Gastroesophageal sphincter (tissue), 3 donors: ENCODE results near the gene MPZL3.

Experiments used
- CTCF ChIP-seq, 4 experiments: fragments of 200-600 bp in 2 of 4; fragments of 450-650 bp in 2 of 4; sonication (generic) in 1 of 4; IDR thresholded peaks; one replicate each; pipeline ENCODE4 v1.5.1; 2017 to 2019; ENCODE audit warnings: antibody characterized with exemption in 4 of 4, mild to moderate bottlenecking in 2 of 4, moderate library complexity in 2 of 4
- POLR2A ChIP-seq, 2 donors: fragments of 450-650 bp; IDR thresholded peaks; one replicate each; pipeline ENCODE4 v1.6.1; 2017; ENCODE audit warnings: antibody characterized with exemption in 2 of 2, mild to moderate bottlenecking in 2 of 2, moderate library complexity in 1 of 2
- POLR2AphosphoS5 ChIP-seq: sonication (generic); formaldehyde crosslinking; IDR thresholded peaks from one replicate; pipeline ENCODE4 v1.6.1; 2017; ENCODE audit warnings: antibody characterized with exemption

DNA sequence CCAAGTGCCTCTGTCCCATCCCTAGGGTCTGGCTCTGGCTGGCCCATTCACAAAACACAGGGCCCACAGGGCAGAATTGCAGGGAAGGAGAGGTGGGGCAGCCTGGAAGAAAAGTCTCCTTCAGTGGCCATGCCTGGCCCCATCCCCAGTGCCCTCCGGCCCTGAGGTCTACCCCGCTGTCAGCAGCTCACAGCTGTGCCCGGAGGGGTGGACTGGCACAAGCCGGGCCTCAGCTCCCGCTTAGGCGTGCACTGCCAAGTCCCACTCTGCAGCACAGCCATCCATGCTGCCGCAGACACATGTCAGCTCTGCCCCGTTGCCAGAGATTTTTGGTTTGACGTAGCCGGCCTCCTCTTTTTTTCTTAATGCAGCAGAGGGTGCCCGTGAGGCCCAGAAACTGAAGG lies 71.9 kb downstream of the MPZL3 start:
- TF ChIP-seq CTCF (IDR thresholded peaks at IDR 0.05) (no peak), POLR2AphosphoS5 (no peak), POLR2A (IDR thresholded peaks at IDR 0.05) (no peak)
